Tibial nerve (tissue), 4 donors: ENCODE results near the gene PES1. TPM values are rescaled to one million over a fixed set of nuclear protein-coding genes. Genes with fewer than 3 reads are reported as not detected.

ENCODE experiments used
- DNase-seq, 2 donors: peaks; one replicate each; pipeline ENCODE4 v3.0.0-alpha.2; 2019; ENCODE audit warnings: low spot score in 2 of 2
- H3K27ac ChIP-seq, 4 donors: fragments of 200-600 bp; sonication (generic) in 3 of 4; one replicate each; pipeline ENCODE4 v1.5.1; 2017 to 2019; ENCODE audit warnings: mild to moderate bottlenecking in 1 of 4
- H3K27me3 ChIP-seq, 2 donors: fragments of 200-600 bp; sonication (generic) in 1 of 2; one replicate each; pipeline versions ENCODE4 v1.5.1 to v1.6.0; 2017 to 2019
- H3K36me3 ChIP-seq, 3 donors: fragments of 200-600 bp; sonication (generic); one replicate each; pipeline ENCODE4 v1.5.1; 2018 to 2019
- H3K4me1 ChIP-seq, 4 donors: fragments of 200-600 bp; sonication (generic) in 3 of 4; one replicate each; pipeline ENCODE4 v1.5.1; 2017 to 2019
- H3K4me3 ChIP-seq, 4 donors: fragments of 200-600 bp; sonication (generic) in 3 of 4; one replicate each; pipeline ENCODE4 v1.5.1; 2017 to 2019; ENCODE audit warnings: mild to moderate bottlenecking in 1 of 4, moderate library complexity in 1 of 4
- H3K9me3 ChIP-seq, 4 donors: fragments of 200-600 bp; sonication (generic) in 3 of 4; one replicate each; pipeline ENCODE4 v1.5.1; 2017 to 2019
- CTCF ChIP-seq, 5 experiments: fragments of 200-600 bp in 3 of 5; fragments of 450-650 bp in 2 of 5; sonication (generic) in 3 of 5; IDR thresholded peaks; one replicate each; pipeline ENCODE4 v1.5.1; 2016 to 2019; ENCODE audit warnings: antibody characterized with exemption in 5 of 5, mild to moderate bottlenecking in 3 of 5, moderate library complexity in 2 of 5
- EP300 ChIP-seq, 2 donors: sonication (generic); formaldehyde crosslinking; IDR thresholded peaks; one replicate each; pipeline ENCODE4 v1.6.1; 2017; ENCODE audit warnings: antibody characterized with exemption in 2 of 2, mild to moderate bottlenecking in 1 of 2
- POLR2A ChIP-seq, 2 donors: fragments of 450-650 bp; IDR thresholded peaks; one replicate each; pipeline ENCODE4 v1.6.1; 2017; ENCODE audit warnings: antibody characterized with exemption in 2 of 2, mild to moderate bottlenecking in 2 of 2, moderate library complexity in 2 of 2
- WGBS, 2 donors: methylation state at CpG; one replicate each; pipeline ENCODE4 v1.1.5; 2018; 5-methylcytosine and 5-hydroxymethylcytosine counted together
- total RNA-seq, 4 donors: library from RNA; depleted of rRNA; stranded (reverse); fragments of >200 nt; gene quantifications; one replicate each; pipeline ENCODE4 v1.1.0, GENCODE V29; 2016

Gene PES1
- total RNA-seq, 4 donors from 2014 or later = 53.9 to 74.7 (median 70.3) TPM

- no peaks in the 10 kb centered on the region for H3K27me3 ChIP-seq
- DNase-seq = no peak
- H3K36me3 ChIP-seq = peaks cover 9 to 98% (median 86%) of the 10 kb centered on the region in 3 donors
- H3K9me3 ChIP-seq = no peaks in the 10 kb centered on the region
- H3K27ac ChIP-seq = peak overlapping the region in 1 of 4 donors; percentile 58
- WGBS, 2 donors = 92 to 93% methylated on average over 11 to 14 of the region's 15 CpGs
- H3K4me3 ChIP-seq = no peak overlapping the region
- no peak for TF ChIP-seq CTCF (IDR thresholded peaks at IDR 0.05)
- no peak for TF ChIP-seq EP300 (IDR thresholded peaks at IDR 0.05)
- peaks cover 0 to 33% (median 5%) of the 10 kb centered on the region in 4 donors for H3K4me1 ChIP-seq
These were observed 7.3 kb downstream of the PES1 start for GRCh38 chr22:30584441-30584840.

GRCh38 chr22:30582788-30583545 lies 8.7 kb downstream of the PES1 start:
- Histone ChIP-seq H3K4me1 (peaks cover 0 to 30% (median 5%) of the 10 kb centered on the region in 4 donors), H3K27ac (peak overlapping the region in 3 of 4 donors; percentile 50 to 86 (median 58)), H3K4me3 (no peak overlapping the region), H3K36me3 (peaks cover 10 to 100% (median 85%) of the 10 kb centered on the region in 3 donors), H3K9me3 (no peaks in the 10 kb centered on the region), H3K27me3 (no peaks in the 10 kb centered on the region)
- TF ChIP-seq CTCF (IDR thresholded peaks at IDR 0.05) = no peak
- TF ChIP-seq EP300 (IDR thresholded peaks at IDR 0.05) = peak in 1 of 2 donors; percentile 52
- no peak for DNase-seq
- 37 to 47% methylated on average over 13 of the region's 13 CpGs for WGBS, 2 donors

- no peak overlapping the region for H3K4me3 ChIP-seq
- TF ChIP-seq POLR2A (IDR thresholded peaks at IDR 0.05) (no peak), EP300 (IDR thresholded peaks at IDR 0.05) (no peak), CTCF (IDR thresholded peaks at IDR 0.05) (no peak)
- DNase-seq = no peak
- H3K9me3 ChIP-seq = no peaks in the 10 kb centered on the region
- H3K4me1 ChIP-seq = peaks cover 0 to 30% (median 5%) of the 10 kb centered on the region in 4 donors
- H3K27me3 ChIP-seq = no peaks in the 10 kb centered on the region
- H3K27ac ChIP-seq = peak overlapping the region in 3 of 4 donors; percentile 50 to 86 (median 58)
- peaks cover 10 to 100% (median 76%) of the 10 kb centered on the region in 3 donors for H3K36me3 ChIP-seq
- WGBS, 2 donors = 42 to 57% methylated on average over 6 of the region's 6 CpGs
These were observed 9.7 kb downstream of the PES1 start for GRCh38 chr22:30582051-30582450.

GRCh38 chr22:30580896-30581295 lies 10.8 kb downstream of the PES1 start:
- peaks cover 10 to 100% (median 65%) of the 10 kb centered on the region in 3 donors for H3K36me3 ChIP-seq
- no peak overlapping the region for H3K4me3 ChIP-seq
- no peaks in the 10 kb centered on the region for H3K9me3 ChIP-seq
- peak overlapping the region in 1 of 4 donors; percentile 58 for H3K27ac ChIP-seq
- no peak for DNase-seq
- peaks cover 0 to 39% (median 6%) of the 10 kb centered on the region in 4 donors for H3K4me1 ChIP-seq
- no peaks in the 10 kb centered on the region for H3K27me3 ChIP-seq
- WGBS, 2 donors = 60 to 85% methylated on average over 3 to 6 of the region's 6 CpGs
- TF ChIP-seq CTCF (IDR thresholded peaks at IDR 0.05) = no peak
- TF ChIP-seq EP300 (IDR thresholded peaks at IDR 0.05) = no peak
- no peak for TF ChIP-seq POLR2A (IDR thresholded peaks at IDR 0.05)

- H3K36me3 ChIP-seq = peaks cover 10 to 83% (median 43%) of the 10 kb centered on the region in 3 donors
- no peak for TF ChIP-seq POLR2A (IDR thresholded peaks at IDR 0.05)
- TF ChIP-seq CTCF (IDR thresholded peaks at IDR 0.05) = no peak
- no peak for TF ChIP-seq EP300 (IDR thresholded peaks at IDR 0.05)
- H3K9me3 ChIP-seq = no peaks in the 10 kb centered on the region
- 85 to 90% methylated on average over 12 of the region's 12 CpGs for WGBS, 2 donors
- H3K27me3 ChIP-seq = no peaks in the 10 kb centered on the region
- no peak overlapping the region for H3K27ac ChIP-seq
- H3K4me1 ChIP-seq = peaks cover 0 to 50% (median 12%) of the 10 kb centered on the region in 4 donors
- DNase-seq = no peak
- H3K4me3 ChIP-seq = no peak overlapping the region
These were observed 13.2 kb downstream of the PES1 start for GRCh38 chr22:30578481-30578880.
